Endothelial cell of umbilical vein (primary cell): Measurements from ENCODE around the gene NR2C1. TPM values are rescaled to one million over a fixed set of nuclear protein-coding genes. Genes with fewer than 3 reads are reported as not detected.

Source experiments
- BruUV-seq: library from RNA; stranded (reverse); fragments of 400-500 nt; replicated peaks from 2 replicates; lab custom pipeline; 2021; lab: Mats Ljungman, UMichigan
- CTCF ChIA-PET: fragments of 300-600, 350-600 bp; sonication (Branson Sonifier 250); formaldehyde crosslinking; loops from one replicate; lab custom pipeline; 2021; ENCODE audit warnings: antibody characterized with exemption, inconsistent platforms; lab: Charles Lee
- POLR2A ChIA-PET: fragments of 300-600, 350-600 bp; sonication (Branson Sonifier 250); formaldehyde crosslinking; loops from one replicate; lab custom pipeline; 2021; ENCODE audit warnings: antibody characterized with exemption, inconsistent platforms; lab: Charles Lee
- DNase-seq: peaks from one replicate; pipeline ENCODE4 v3.0.0-alpha.2; 2011; ENCODE audit warnings: low read depth, low spot score
- FAIRE-seq: peaks from 2 replicates; lab custom pipeline; 2011; peaks lifted over from hg19 to GRCh38; lab: Jason Lieb, UNC
- H2AFZ ChIP-seq: 2 replicates; pipeline ENCODE4 v1.6.0; 2012; ENCODE audit warnings: low read depth, low read length, control low read depth, inconsistent platforms
- H3K27ac ChIP-seq: 2 replicates; pipeline ENCODE4 v1.5.1; 2011; ENCODE audit warnings: low read depth, mild to moderate bottlenecking, control low read depth, low read length, moderate library complexity; ENCODE audit not compliant: insufficient read depth
- H3K27me3 ChIP-seq, 2 experiments: 2 replicates each; pipeline versions ENCODE4 v1.6.0 to v1.6.1; 2011; ENCODE audit warnings: low read length in 2 of 2, mixed read lengths in 1 of 2; ENCODE audit not compliant: control insufficient read depth in 2 of 2, insufficient read depth in 2 of 2
- H3K36me3 ChIP-seq, 2 experiments: 2 replicates in 1 of 2; 3 replicates in 1 of 2; pipeline ENCODE4 v1.5.1; 2011; ENCODE audit warnings: low read length in 2 of 2, mild to moderate bottlenecking in 1 of 2, moderate library complexity in 1 of 2; ENCODE audit not compliant: control insufficient read depth in 2 of 2, insufficient read depth in 2 of 2; ENCODE audit errors: extremely low read depth in 1 of 2
- H3K4me1 ChIP-seq: 3 replicates; pipeline ENCODE4 v1.5.1; 2011; ENCODE audit warnings: mild to moderate bottlenecking, low read length; ENCODE audit not compliant: control insufficient read depth, insufficient read depth; ENCODE audit errors: extremely low read depth
- H3K4me2 ChIP-seq: 2 replicates; pipeline ENCODE4 v1.6.1; 2011; ENCODE audit warnings: low read length, control low read depth, mixed read lengths; ENCODE audit not compliant: insufficient read depth
- H3K4me3 ChIP-seq, 3 experiments: fragments of 200-600 bp in 1 of 3; sonication (generic), shearing (Covaris generic) in 1 of 3; replicated peaks in 1 of 3; 2 replicates each; pipeline ENCODE4 v1.5.1; 2011 to 2016; ENCODE audit warnings: control low read depth in 3 of 3, low read length in 3 of 3, mild to moderate bottlenecking in 2 of 3, inconsistent platforms in 1 of 3, low read depth in 1 of 3, moderate library complexity in 1 of 3; ENCODE audit not compliant: insufficient read depth in 1 of 3
- H3K79me2 ChIP-seq: 2 replicates; pipeline ENCODE4 v1.6.0; 2012; ENCODE audit warnings: low read length, inconsistent platforms; ENCODE audit not compliant: control insufficient read depth, insufficient read depth
- H3K9ac ChIP-seq: replicated peaks from 2 replicates; pipeline ENCODE3; 2011; ENCODE audit warnings: low read length, control low read depth; ENCODE audit not compliant: insufficient read depth; ENCODE audit errors: extremely low read depth
- H3K9me1 ChIP-seq: replicated peaks from 3 replicates; pipeline ENCODE4 v1.6.0; 2011; ENCODE audit warnings: mild to moderate bottlenecking, low read length; ENCODE audit not compliant: control insufficient read depth, insufficient read depth; ENCODE audit errors: extremely low read depth
- H3K9me3 ChIP-seq: replicated peaks from 2 replicates; pipeline ENCODE4 v1.5.1; 2012; ENCODE audit warnings: low read length, inconsistent platforms; ENCODE audit not compliant: control insufficient read depth, insufficient read depth
- H4K20me1 ChIP-seq: replicated peaks from 2 replicates; pipeline ENCODE3; 2011; ENCODE audit warnings: mild to moderate bottlenecking, low read length; ENCODE audit not compliant: control insufficient read depth, insufficient read depth; ENCODE audit errors: extremely low read depth
- EZH2 ChIP-seq: IDR thresholded peaks from 2 replicates; pipeline ENCODE4 v1.6.1; 2012; ENCODE audit warnings: borderline replicate concordance, low read depth, mild to moderate bottlenecking, moderate library complexity, low read length, inconsistent platforms; ENCODE audit not compliant: severe bottlenecking
- FOS ChIP-seq: IDR thresholded peaks from 2 replicates; pipeline ENCODE4 v1.6.1; 2011; ENCODE audit warnings: mild to moderate bottlenecking, low read length, moderate library complexity, borderline replicate concordance; ENCODE audit not compliant: insufficient read depth
- GATA2 ChIP-seq: IDR thresholded peaks from 2 replicates; pipeline ENCODE4 v1.7.0; 2011; ENCODE audit warnings: low read depth, mild to moderate bottlenecking, moderate library complexity, mixed read lengths, low read length; ENCODE audit not compliant: insufficient read length, insufficient read depth
- JUN ChIP-seq: IDR thresholded peaks from 2 replicates; pipeline ENCODE4 v1.6.1; 2011; ENCODE audit warnings: borderline replicate concordance, low read depth; ENCODE audit not compliant: insufficient read length, insufficient read depth
- MAX ChIP-seq: IDR thresholded peaks from 2 replicates; pipeline ENCODE4 v1.6.1; 2011; ENCODE audit not compliant: insufficient read depth, insufficient read length
- MYC ChIP-seq: IDR thresholded peaks from one replicate; pipeline ENCODE4 v1.6.1; 2011; ENCODE audit warnings: mild to moderate bottlenecking, low read depth, low read length
- POLR2A ChIP-seq: IDR thresholded peaks from 2 replicates; pipeline ENCODE4 v1.6.1; 2012; ENCODE audit warnings: low read depth, mild to moderate bottlenecking, control low read depth, low read length
- POLR2AphosphoS5 ChIP-seq: IDR thresholded peaks from 2 replicates; pipeline ENCODE4 v1.6.1; 2012; ENCODE audit warnings: low read depth, mild to moderate bottlenecking, control low read depth, low read length, moderate library complexity; ENCODE audit not compliant: insufficient read depth
- dilution Hi-C: fragments of 300-500 bp; cut with MboI; formaldehyde crosslinking; loops from one replicate; pipeline ENCODE4 v1.15.0; 2019; ENCODE audit warnings: low sequenced_read_pairs; ENCODE audit not compliant: extremely low pct_ligation_motif_present
- intact Hi-C: fragments of 100-400 bp; cut with micrococcal nuclease; formaldehyde crosslinking; loops from one replicate; pipeline ENCODE4 v1.10.0; 2022
- polyA plus RNA-seq, 4 experiments: library from polyadenylated mRNA; depleted of rRNA in 3 of 4; stranded (reverse) in 3 of 4; unstranded in 1 of 4; fragments of >200 nt; gene quantifications; 2 replicates each; pipeline versions ENCODE4 v1.2.1 to v1.2.3, GENCODE V29; 2011 to 2012; ENCODE audit warnings: missing spikeins in 1 of 4
- total RNA-seq: library from RNA; stranded (reverse); gene quantifications from 2 replicates; pipeline ENCODE4 v1.2.3, GENCODE V29; 2021
- TF ChIP-seq, protein P1 (sequence below), 2 donors: IDR thresholded peaks; 1 replicate in 1 of 2; 2 replicates in 1 of 2; pipeline ENCODE4 v1.5.1; 2011; ENCODE audit warnings: low read length in 2 of 2, mild to moderate bottlenecking in 2 of 2, moderate library complexity in 2 of 2, control low read depth in 1 of 2, inconsistent platforms in 1 of 2, low read depth in 1 of 2; ENCODE audit not compliant: insufficient read depth in 1 of 2; ENCODE audit errors: extremely low read depth in 1 of 2

Gene NR2C1
- total and polyA plus RNA-seq, 2 donors (not counting 3 experiments of a cell fraction or from before 2014, with no cell fraction given): 21.0 to 37.7 TPM

DNA sequence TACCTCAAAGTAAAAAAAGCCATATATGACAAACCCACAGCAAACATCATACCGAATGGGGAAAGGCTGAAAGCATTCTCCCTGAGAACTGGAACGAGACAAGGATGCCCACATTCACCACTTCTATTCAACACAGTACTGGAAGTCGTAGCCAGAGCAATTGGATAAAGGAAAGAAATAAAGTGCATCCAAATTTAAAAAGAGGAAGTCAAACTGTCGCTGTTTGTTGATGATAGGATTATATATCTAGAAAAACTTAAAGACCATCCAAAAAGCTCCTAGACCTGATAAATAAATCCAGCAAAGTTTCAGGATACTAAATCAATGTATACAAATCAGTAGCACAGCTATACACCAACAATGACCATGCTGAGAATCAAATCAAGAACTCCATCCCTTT lies 75.1 kb downstream of the NR2C1 start:
- no TSS peak for BruUV-seq
- Histone ChIP-seq H2AFZ (no peak overlapping the region), H3K36me3 (no peaks in the 10 kb centered on the region), H3K79me2 (peaks cover 47% of the 10 kb centered on the region), H3K27ac (no peak overlapping the region), H3K4me1 (peaks cover 6% of the 10 kb centered on the region), H3K9ac (no peak overlapping the region), H3K9me3 (no peaks in the 10 kb centered on the region), H3K9me1 (no peaks in the 10 kb centered on the region), H3K4me3 (no peak overlapping the region), H4K20me1 (no peaks in the 10 kb centered on the region), H3K27me3 (no peaks in the 10 kb centered on the region), H3K4me2 (no peak overlapping the region)
- TF ChIP-seq JUN: no peak
- TF ChIP-seq POLR2A: no peak
- no peak for TF ChIP-seq MAX
- TF ChIP-seq GATA2: no peak
- no peak for TF ChIP-seq EZH2
- no peak for TF ChIP-seq FOS
- no peak for TF ChIP-seq MYC
- no peak for TF ChIP-seq POLR2AphosphoS5
- TF ChIP-seq, protein P1, sequence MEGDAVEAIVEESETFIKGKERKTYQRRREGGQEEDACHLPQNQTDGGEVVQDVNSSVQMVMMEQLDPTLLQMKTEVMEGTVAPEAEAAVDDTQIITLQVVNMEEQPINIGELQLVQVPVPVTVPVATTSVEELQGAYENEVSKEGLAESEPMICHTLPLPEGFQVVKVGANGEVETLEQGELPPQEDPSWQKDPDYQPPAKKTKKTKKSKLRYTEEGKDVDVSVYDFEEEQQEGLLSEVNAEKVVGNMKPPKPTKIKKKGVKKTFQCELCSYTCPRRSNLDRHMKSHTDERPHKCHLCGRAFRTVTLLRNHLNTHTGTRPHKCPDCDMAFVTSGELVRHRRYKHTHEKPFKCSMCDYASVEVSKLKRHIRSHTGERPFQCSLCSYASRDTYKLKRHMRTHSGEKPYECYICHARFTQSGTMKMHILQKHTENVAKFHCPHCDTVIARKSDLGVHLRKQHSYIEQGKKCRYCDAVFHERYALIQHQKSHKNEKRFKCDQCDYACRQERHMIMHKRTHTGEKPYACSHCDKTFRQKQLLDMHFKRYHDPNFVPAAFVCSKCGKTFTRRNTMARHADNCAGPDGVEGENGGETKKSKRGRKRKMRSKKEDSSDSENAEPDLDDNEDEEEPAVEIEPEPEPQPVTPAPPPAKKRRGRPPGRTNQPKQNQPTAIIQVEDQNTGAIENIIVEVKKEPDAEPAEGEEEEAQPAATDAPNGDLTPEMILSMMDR (IDR thresholded peaks at IDR 0.05; ENCODE audit: extremely low read depth in 1 of 2, insufficient read depth in 1 of 2, low read depth in 1 of 2, low read length in 2 of 2): no peak
- dilution Hi-C loops (no loop called here), intact Hi-C loops (no loop called here)
- DNase-seq (no peak), FAIRE-seq (no peak)
- CTCF ChIA-PET: no interaction called here
- POLR2A ChIA-PET: no interaction called here
